ENCODE results near the gene ABHD6. TPM values are rescaled to one million over a fixed set of nuclear protein-coding genes. Genes with fewer than 3 reads are reported as not detected.
"Not testable (repeated sequence)": the region's sequence is repeated elsewhere in the genome, so short reads cannot be mapped to it uniquely, and the experiment has no call there.

ABHD6 gene
- total RNA-seq, 4 donors from 2014 or later, result 14.7 to 28.6 (median 18.0) TPM

- intact Hi-C loops (cut with DNase I), result no loop called here
- Histone ChIP-seq H3K36me3 (peaks cover 7 to 8% of the 10 kb centered on the region in 2 donors), H3K4me1 (peaks cover 15 to 21% of the 10 kb centered on the region in 2 donors), H3K27me3 (no peaks in the 10 kb centered on the region), H3K27ac (no peak overlapping the region), H3K4me3 (replicated peaks in 1 of 3) (no peak overlapping the region), H3K9me3 (no peaks in the 10 kb centered on the region)
- no peak for TF ChIP-seq CTCF (IDR thresholded peaks at IDR 0.05)
- no peak for TF ChIP-seq POLR2A (IDR thresholded peaks at IDR 0.05)
- no peak for DNase-seq
- 81% methylated on average over 7 of the region's 7 CpGs for WGBS, 2 donors
Measured at GRCh38 chr3:58285334-58285733, 47.7 kb downstream of the ABHD6 start.

GRCh38 chr3:58287354-58287753 is 49.8 kb downstream of the ABHD6 start:
- Histone ChIP-seq H3K27me3 (no peaks in the 10 kb centered on the region), H3K9me3 (no peaks in the 10 kb centered on the region), H3K4me3 (replicated peaks in 1 of 3) (no peak overlapping the region), H3K36me3 (peaks cover 0 to 7% of the 10 kb centered on the region in 2 donors), H3K27ac (peak overlapping the region in 2 of 3 donors; percentile 19 to 58), H3K4me1 (peaks cover 21 to 28% of the 10 kb centered on the region in 2 donors)
- intact Hi-C loops (cut with DNase I), result no loop called here
- TF ChIP-seq POLR2A (IDR thresholded peaks at IDR 0.05) (no peak), CTCF (IDR thresholded peaks at IDR 0.05) (no peak)
- DNase-seq, result no peak
- 81 to 87% methylated on average over 6 of the region's 6 CpGs for WGBS, 2 donors

GRCh38 chr3:58288011-58288728 is 50.6 kb downstream of the ABHD6 start:
- WGBS, 2 donors, result 57 to 59% methylated on average over 4 of the region's 4 CpGs
- Histone ChIP-seq H3K9me3 (no peaks in the 10 kb centered on the region), H3K36me3 (peaks cover 0 to 7% of the 10 kb centered on the region in 2 donors), H3K27me3 (no peaks in the 10 kb centered on the region), H3K4me3 (replicated peaks in 1 of 3) (no peak overlapping the region), H3K4me1 (peaks cover 21 to 34% of the 10 kb centered on the region in 2 donors), H3K27ac (peak overlapping the region; percentile 4 to 58 (median 19))
- intact Hi-C loops (cut with DNase I), result no loop called here
- peak; percentile 52 to 62 for DNase-seq
- TF ChIP-seq CTCF (IDR thresholded peaks at IDR 0.05) (no peak), POLR2A (IDR thresholded peaks at IDR 0.05) (no peak)

GRCh38 chr3:58288964-58289613 is 51.5 kb downstream of the ABHD6 start:
- H3K27me3 ChIP-seq; intact Hi-C loops (cut with DNase I); H3K9me3 ChIP-seq; H3K36me3 ChIP-seq; DNase-seq; H3K4me3 ChIP-seq (replicated peaks in 1 of 3): not testable (repeated sequence)
- Histone ChIP-seq H3K4me1 (peaks cover 21 to 34% of the 10 kb centered on the region in 2 donors), H3K27ac (peak overlapping the region; percentile 19 to 36 (median 34))
- WGBS, 2 donors, result 54 to 64% methylated on average over 4 of the region's 4 CpGs

- 99% methylated on average over 17 of the region's 33 CpGs; no CpG with 5 or more reads in 1 of the 2 donors for WGBS, 2 donors
- H3K36me3 ChIP-seq; H3K4me3 ChIP-seq (replicated peaks in 1 of 3); H3K27ac ChIP-seq; H3K27me3 ChIP-seq; H3K9me3 ChIP-seq; DNase-seq: not testable (repeated sequence)
- peaks cover 21 to 34% of the 10 kb centered on the region in 2 donors for H3K4me1 ChIP-seq
- intact Hi-C loops (cut with DNase I), result loop anchor here (10.0 kb wide), 1 partner anchor 286 kb away; the partner anchor contains the start of gene FLNB
Measured at GRCh38 chr3:58290446-58290845, 52.9 kb downstream of the ABHD6 start.
